Retinal pigment epithelial cell (primary cell): ENCODE measurements around the gene ZNF587.
"Not testable (repeated sequence)": the region's sequence is repeated elsewhere in the genome, so short reads cannot be mapped to it uniquely, and the experiment has no call there.

Experiments
- DNase-seq: peaks from one replicate; pipeline ENCODE4 v3.0.0-alpha.2; 2010; ENCODE audit warnings: low read depth
- H3K4me3 ChIP-seq: 2 replicates; pipeline ENCODE4 v1.5.1; 2011; ENCODE audit warnings: mild to moderate bottlenecking, low read length, control low read depth, moderate library complexity
- CTCF ChIP-seq: conservative IDR thresholded peaks from 2 replicates; pipeline ENCODE4 v1.5.1; 2011; ENCODE audit warnings: low read depth, low read length, control low read depth, inconsistent platforms

ZNF587 gene

GRCh38 chr19:57830071-57830602 lies 19.5 kb upstream of the ZNF587 start, which contains the start of gene ZNF587B:
ZNF587B (plus strand) TSS chr19:57830299; CDS start chr19:57830529, 230 bp downstream.
- H3K4me3 ChIP-seq, result peak within 1 kb of the TSS; percentile 67
- TF ChIP-seq CTCF, result peak; percentile 39
- peak; percentile 27 for DNase-seq

GRCh38 chr19:57836991-57837390 lies 12.7 kb upstream of the ZNF587 start:
- not testable (repeated sequence) for DNase-seq, H3K4me3 ChIP-seq

- not testable (repeated sequence) for H3K4me3 ChIP-seq, DNase-seq
These were observed 11.0 kb upstream of the ZNF587 start for GRCh38 chr19:57838622-57839191.

GRCh38 chr19:57841122-57841763 lies 8.4 kb upstream of the ZNF587 start:
- no peak for DNase-seq
- H3K4me3 ChIP-seq, result no peak overlapping the region
- no peak for TF ChIP-seq CTCF

GRCh38 chr19:57847164-57847563 lies 2.5 kb upstream of the ZNF587 start:
- H3K4me3 ChIP-seq, DNase-seq: not testable (repeated sequence)

GRCh38 chr19:57849162-57849665 lies 445 bp upstream of the ZNF587 start:
- not testable (repeated sequence) for DNase-seq
- H3K4me3 ChIP-seq, result peak overlapping the region; percentile 90

- H3K4me3 ChIP-seq, result peak overlapping the region; percentile 90
- DNase-seq, result peak; percentile 79
- no peak for TF ChIP-seq CTCF
These were observed 926 bp downstream of the ZNF587 start for GRCh38 chr19:57850553-57851017.

- not testable (repeated sequence) for H3K4me3 ChIP-seq, DNase-seq
These were observed 2.3 kb downstream of the ZNF587 start for GRCh38 chr19:57851812-57852603.

GRCh38 chr19:57854117-57854516 lies 4.5 kb downstream of the ZNF587 start:
- DNase-seq, H3K4me3 ChIP-seq: not testable (repeated sequence)

- DNase-seq, H3K4me3 ChIP-seq: not testable (repeated sequence)
These were observed 12.7 kb downstream of the ZNF587 start for GRCh38 chr19:57862351-57862750.
